Naive thymus-derived CD4-positive, alpha-beta T cell (primary cell): ENCODE results near the gene HNRNPCL1. TPM values are rescaled to one million over a fixed set of nuclear protein-coding genes. Genes with fewer than 3 reads are reported as not detected.

Experiments
- ATAC-seq: fragments of 150-1000 bp; cut with Tn5 transposase; 2 replicates; pipeline ENCODE4 v1.10.0; 2021; ENCODE audit warnings: mild to moderate bottlenecking, moderate library complexity
- CTCF ChIA-PET: fragments of 350-600 bp; sonication (Branson Sonifier 250); formaldehyde crosslinking; loops from one replicate; lab custom pipeline; 2021; ENCODE audit warnings: antibody characterized with exemption; lab: Charles Lee
- POLR2A ChIA-PET: fragments of 350-600 bp; sonication (Branson Sonifier 250); formaldehyde crosslinking; loops from one replicate; lab custom pipeline; 2021; ENCODE audit warnings: antibody characterized with exemption, inconsistent platforms; lab: Charles Lee
- DNase-seq, 9 donors: peaks; one replicate each; pipeline versions ENCODE4 v3.0.0 to v3.0.0-alpha.2; 2020 to 2022; ENCODE audit warnings: mixed read lengths in 1 of 9
- H3K27ac ChIP-seq: one replicate; pipeline ENCODE4 v1.7.0; 2013; ENCODE audit warnings: mild to moderate bottlenecking, low read depth, low read length, moderate library complexity
- H3K27me3 ChIP-seq, 2 donors: one replicate each; pipeline ENCODE4 v1.7.0; 2013; ENCODE audit warnings: low read length in 2 of 2, mild to moderate bottlenecking in 2 of 2, moderate library complexity in 2 of 2; ENCODE audit not compliant: control insufficient read depth in 2 of 2, insufficient read depth in 2 of 2
- H3K36me3 ChIP-seq, 3 experiments: 1 replicate in 2 of 3; 2 replicates in 1 of 3; pipeline ENCODE4 v1.7.0; 2013; ENCODE audit warnings: low read length in 3 of 3, mild to moderate bottlenecking in 3 of 3, moderate library complexity in 1 of 3; ENCODE audit not compliant: insufficient read depth in 3 of 3, control insufficient read depth in 2 of 3
- H3K4me1 ChIP-seq, 2 donors: one replicate each; pipeline ENCODE4 v1.7.0; 2013; ENCODE audit warnings: low read length in 2 of 2, mild to moderate bottlenecking in 2 of 2, moderate library complexity in 1 of 2; ENCODE audit not compliant: control insufficient read depth in 2 of 2, insufficient read depth in 2 of 2
- H3K4me3 ChIP-seq: 2 replicates; pipeline ENCODE4 v1.7.0; 2013; ENCODE audit warnings: mild to moderate bottlenecking, low read length
- H3K9me3 ChIP-seq, 3 experiments: 1 replicate in 2 of 3; 2 replicates in 1 of 3; pipeline ENCODE4 v1.7.0; 2013; ENCODE audit warnings: low read length in 3 of 3; ENCODE audit not compliant: control insufficient read depth in 2 of 3
- H3K27ac Mint-ChIP-seq, 9 donors: one replicate each; pipeline ENCODE4 v1.8.0; 2020 to 2022; ENCODE audit warnings: mixed read lengths in 9 of 9, mild to moderate bottlenecking in 8 of 9, moderate library complexity in 5 of 9, inconsistent platforms in 2 of 9
- H3K27me3 Mint-ChIP-seq, 5 donors: one replicate each; pipeline ENCODE4 v1.8.0; 2021 to 2022; ENCODE audit warnings: mixed read lengths in 5 of 5, mild to moderate bottlenecking in 1 of 5
- H3K36me3 Mint-ChIP-seq, 5 donors: one replicate each; pipeline ENCODE4 v1.8.0; 2020 to 2022; ENCODE audit warnings: mixed read lengths in 5 of 5, mild to moderate bottlenecking in 3 of 5, inconsistent platforms in 1 of 5
- H3K4me1 Mint-ChIP-seq, 7 donors: one replicate each; pipeline ENCODE4 v1.8.0; 2020 to 2022; ENCODE audit warnings: mixed read lengths in 7 of 7, mild to moderate bottlenecking in 3 of 7, inconsistent platforms in 1 of 7
- H3K4me3 Mint-ChIP-seq, 10 donors: one replicate each; pipeline ENCODE4 v1.8.0; 2020 to 2022; ENCODE audit warnings: mild to moderate bottlenecking in 10 of 10, mixed read lengths in 10 of 10, moderate library complexity in 6 of 10, inconsistent platforms in 2 of 10
- H3K9me3 Mint-ChIP-seq, 11 donors: one replicate each; pipeline ENCODE4 v1.8.0; 2020 to 2022; ENCODE audit warnings: mixed read lengths in 11 of 11, mild to moderate bottlenecking in 4 of 11, inconsistent platforms in 1 of 11, moderate library complexity in 1 of 11
- intact Hi-C, 2 donors: fragments of 100-400 bp; cut with micrococcal nuclease; formaldehyde crosslinking; loops; one replicate each; pipeline ENCODE4 v1.15.1; 2023
- polyA plus RNA-seq, 2 donors: library from polyadenylated mRNA; unstranded; fragments of 300-500 nt; fragmentation: Illumina TruSeq; gene quantifications; one replicate each; pipeline ENCODE4 v1.2.3, GENCODE V29; 2021
- total RNA-seq, 6 experiments: library from RNA in 5 of 6; stranded (reverse) in 5 of 6; gene quantifications; 1 replicate in 5 of 6; 2 replicates in 1 of 6; pipeline ENCODE4 v1.2.3 and lab custom pipeline; 2021 to 2026

HNRNPCL1 gene
- total and polyA plus RNA-seq, 7 experiments from 2014 or later: not detected

DNA sequence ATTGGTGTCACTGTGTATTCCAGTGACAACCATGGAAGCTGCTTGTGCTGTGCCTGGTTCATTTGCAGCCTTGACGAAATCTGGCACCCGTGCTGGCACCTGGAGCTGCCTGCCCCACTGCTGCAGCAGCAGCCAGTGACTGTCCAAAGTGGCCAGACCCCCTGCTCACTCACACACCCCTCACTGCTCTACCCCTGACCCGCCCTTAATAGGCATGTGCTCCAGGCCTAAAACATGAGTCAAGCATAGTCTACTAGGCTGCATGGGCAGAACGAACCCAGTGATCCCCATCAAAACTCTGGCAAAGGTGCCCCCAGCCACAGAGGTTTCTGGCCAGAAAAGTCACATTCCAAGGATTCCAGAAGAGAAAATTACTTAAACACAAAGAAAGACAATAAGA lies 49.6 kb downstream of the HNRNPCL1 start:
- H3K4me1 ChIP-seq: no peaks in the 10 kb centered on the region
- H3K36me3 ChIP-seq: no peaks in the 10 kb centered on the region
- no peaks in the 10 kb centered on the region for H3K9me3 ChIP-seq
- ChIA-PET POLR2A (no interaction called here), CTCF (no interaction called here)
- Mint-ChIP-seq H3K27ac (no peak overlapping the region), H3K9me3 (peaks cover 0 to 7% (median 0%) of the 10 kb centered on the region in 11 donors), H3K36me3 (no peaks in the 10 kb centered on the region), H3K4me1 (no peaks in the 10 kb centered on the region), H3K27me3 (peaks cover 3 to 11% (median 8%) of the 10 kb centered on the region in 5 donors), H3K4me3 (no peak overlapping the region)
- H3K27ac ChIP-seq: no peak overlapping the region
- H3K27me3 ChIP-seq: no peaks in the 10 kb centered on the region
- no peak overlapping the region for H3K4me3 ChIP-seq
- DNase-seq (no peak), ATAC-seq (no peak)
- intact Hi-C loops: no loop called here

Other genes starting within 250 kb of the HNRNPCL1 start
- gene DHRS3, start 230.5 kb downstream of the HNRNPCL1 start, total RNA-seq: 100 to 1,000 TPM in 2 of 5 experiments, 10 to 100 TPM in 3; 60.2 to 115 (median 74.7) TPM
- gene DHRS3, start 230.5 kb downstream of the HNRNPCL1 start, polyA plus RNA-seq: 10 to 100 TPM; 39.9 to 44.9 TPM
- gene AADACL4, start 204.6 kb downstream of the HNRNPCL1 start, total RNA-seq: not detected
- gene AADACL4, start 204.6 kb downstream of the HNRNPCL1 start, polyA plus RNA-seq: not detected
- gene AADACL3, start 132.6 kb downstream of the HNRNPCL1 start, total RNA-seq: not detected
- gene AADACL3, start 132.6 kb downstream of the HNRNPCL1 start, polyA plus RNA-seq: not detected
- gene CFAP107, start 102.5 kb downstream of the HNRNPCL1 start, total RNA-seq: not detected
- gene CFAP107, start 102.5 kb downstream of the HNRNPCL1 start, polyA plus RNA-seq: not detected
- gene PRAMEF12, start 75.0 kb downstream of the HNRNPCL1 start, total RNA-seq: not detected
- not detected for gene PRAMEF12, start 75.0 kb downstream of the HNRNPCL1 start, polyA plus RNA-seq
- gene PRAMEF1, start 57.3 kb downstream of the HNRNPCL1 start, total RNA-seq: not detected
- not detected for gene PRAMEF1, start 57.3 kb downstream of the HNRNPCL1 start, polyA plus RNA-seq
- gene PRAMEF11, start 17.3 kb downstream of the HNRNPCL1 start, total RNA-seq: not detected
- gene PRAMEF11, start 17.3 kb downstream of the HNRNPCL1 start, polyA plus RNA-seq: not detected
- not detected for gene PRAMEF2, start 8.4 kb upstream of the HNRNPCL1 start, total RNA-seq
- not detected for gene PRAMEF2, start 8.4 kb upstream of the HNRNPCL1 start, polyA plus RNA-seq
- not detected for gene PRAMEF4, start 37.5 kb upstream of the HNRNPCL1 start, total RNA-seq
- not detected for gene PRAMEF4, start 37.5 kb upstream of the HNRNPCL1 start, polyA plus RNA-seq
- gene PRAMEF10, start 49.5 kb upstream of the HNRNPCL1 start, total RNA-seq: not detected
- gene PRAMEF10, start 49.5 kb upstream of the HNRNPCL1 start, polyA plus RNA-seq: not detected
- gene PRAMEF7, start 67.9 kb upstream of the HNRNPCL1 start, total RNA-seq: not detected
- gene PRAMEF7, start 67.9 kb upstream of the HNRNPCL1 start, polyA plus RNA-seq: not detected
- not detected for gene PRAMEF6, start 98.9 kb upstream of the HNRNPCL1 start, total RNA-seq
- gene PRAMEF6, start 98.9 kb upstream of the HNRNPCL1 start, polyA plus RNA-seq: not detected
- not detected for gene PRAMEF27, start 207.9 kb upstream of the HNRNPCL1 start, total RNA-seq
- gene PRAMEF27, start 207.9 kb upstream of the HNRNPCL1 start, polyA plus RNA-seq: not detected
- gene HNRNPCL3, start 212.0 kb upstream of the HNRNPCL1 start, total RNA-seq: not detected
- not detected for gene HNRNPCL3, start 212.0 kb upstream of the HNRNPCL1 start, polyA plus RNA-seq
- gene PRAMEF25, start 222.1 kb upstream of the HNRNPCL1 start, total RNA-seq: not detected
- not detected for gene PRAMEF25, start 222.1 kb upstream of the HNRNPCL1 start, polyA plus RNA-seq